PC-3 (cell line): Measurements from ENCODE around the gene FOLR1. TPM values are rescaled to one million over a fixed set of nuclear protein-coding genes. Genes with fewer than 3 reads are reported as not detected.
A peak's percentile ranks its signal among the peaks of the same experiment; 100 is the strongest.

ENCODE experiments used
- ATAC-seq: fragments of 200-7000 bp; cut with Tn5 transposase; 2 replicates; pipeline ENCODE4 v1.9.1; 2020; ENCODE audit warnings: mild to moderate bottlenecking, moderate library complexity
- BruUV-seq: library from RNA; stranded (reverse); fragments of 400-500 nt; replicated peaks from 2 replicates; lab custom pipeline; 2021; lab: Mats Ljungman, UMichigan
- CTCF ChIA-PET: fragments of 300-600 bp; sonication (Branson Sonifier 250); formaldehyde crosslinking; loops from one replicate; lab custom pipeline; 2022; ENCODE audit warnings: antibody characterized with exemption; lab: Charles Lee
- POLR2A ChIA-PET: fragments of 300-600 bp; sonication (Branson Sonifier 250); formaldehyde crosslinking; loops from one replicate; lab custom pipeline; 2022; ENCODE audit warnings: antibody characterized with exemption; ENCODE audit not compliant: unreplicated experiment; lab: Charles Lee
- DNase-seq: peaks from one replicate; pipeline ENCODE4 v3.0.0-alpha.2; 2015
- H2AFZ ChIP-seq: fragments of 300-600 bp; sonication (generic); 2 replicates; pipeline ENCODE4 v1.6.0; 2016; ENCODE audit warnings: antibody characterized with exemption, low read length
- H3F3A ChIP-seq: fragments of 300-600 bp; sonication (generic); one replicate; pipeline ENCODE4 v1.6.0; 2017; ENCODE audit warnings: antibody characterized with exemption, low read length, control low read depth, mild to moderate bottlenecking; ENCODE audit not compliant: unreplicated experiment
- H3K27ac ChIP-seq: fragments of 300-600 bp; sonication (generic); 2 replicates; pipeline ENCODE4 v1.5.1; 2016; ENCODE audit warnings: mild to moderate bottlenecking, low read length
- H3K27me3 ChIP-seq: fragments of 300-600 bp; sonication (generic); 2 replicates; pipeline ENCODE4 v1.6.1; 2016; ENCODE audit warnings: low read length, mixed read lengths
- H3K36me3 ChIP-seq: fragments of 300-600 bp; sonication (generic); 2 replicates; pipeline ENCODE4 v1.6.1; 2016; ENCODE audit warnings: low read depth, mixed run types, low read length, mixed read lengths
- H3K4me1 ChIP-seq: fragments of 300-600 bp; sonication (generic); 2 replicates; pipeline ENCODE4 v1.5.1; 2016; ENCODE audit warnings: low read length; ENCODE audit not compliant: insufficient read depth
- H3K4me2 ChIP-seq: fragments of 300-600 bp; sonication (generic); 2 replicates; pipeline ENCODE4 v1.6.0; 2016; ENCODE audit warnings: low read length
- H3K4me3 ChIP-seq: fragments of 300-600 bp; sonication (generic); 2 replicates; pipeline ENCODE4 v1.5.1; 2016; ENCODE audit warnings: mild to moderate bottlenecking, low read length, mixed read lengths
- H3K79me2 ChIP-seq: fragments of 300-600 bp; sonication (generic); 2 replicates; pipeline ENCODE4 v1.6.1; 2017; ENCODE audit warnings: low read length, mixed read lengths
- H3K9ac ChIP-seq: fragments of 300-600 bp; sonication (generic); 2 replicates; pipeline ENCODE4 v1.6.0; 2016; ENCODE audit warnings: mild to moderate bottlenecking, low read length
- H3K9me2 ChIP-seq: fragments of 300-600 bp; sonication (generic); replicated peaks from 2 replicates; pipeline ENCODE4 v1.6.1; 2016; ENCODE audit warnings: mixed run types, low read length, mixed read lengths
- H3K9me3 ChIP-seq: fragments of 300-600 bp; sonication (generic); 2 replicates; pipeline ENCODE4 v1.6.1; 2016; ENCODE audit warnings: low read length, mixed read lengths
- H4K20me1 ChIP-seq: fragments of 300-600 bp; sonication (generic); 2 replicates; pipeline ENCODE4 v1.6.1; 2016; ENCODE audit warnings: low read length, mixed read lengths
- EZH2 ChIP-seq: fragments of 300-600 bp; sonication (generic); IDR thresholded peaks from one replicate; pipeline ENCODE4 v1.6.1; 2017; ENCODE audit warnings: antibody characterized with exemption, mild to moderate bottlenecking, low read length; ENCODE audit not compliant: unreplicated experiment
- EZH2phosphoT487 ChIP-seq: fragments of 300-600 bp; sonication (generic); IDR thresholded peaks from 2 replicates; pipeline ENCODE4 v1.6.1; 2018; ENCODE audit warnings: mild to moderate bottlenecking, antibody characterized with exemption, low read length, borderline replicate concordance
- intact Hi-C: fragments of 100-400 bp; cut with micrococcal nuclease; formaldehyde crosslinking; loops from 2 replicates; pipeline ENCODE4 v1.9.0; 2023
- total RNA-seq: library from RNA; depleted of rRNA; stranded (reverse); fragments of >200 nt; gene quantifications from 2 replicates; pipeline ENCODE4 v1.2.3, GENCODE V29; 2014
- TF ChIP-seq, protein P1 (sequence below): fragments of 300-600 bp; sonication (generic); conservative IDR thresholded peaks from 2 replicates; pipeline ENCODE4 v1.5.1; 2017; ENCODE audit warnings: antibody characterized with exemption, low read depth, mild to moderate bottlenecking, low read length

The FOLR1 gene
- total RNA-seq, 1 experiment from 2014 or later: 0.36 TPM

DNA sequence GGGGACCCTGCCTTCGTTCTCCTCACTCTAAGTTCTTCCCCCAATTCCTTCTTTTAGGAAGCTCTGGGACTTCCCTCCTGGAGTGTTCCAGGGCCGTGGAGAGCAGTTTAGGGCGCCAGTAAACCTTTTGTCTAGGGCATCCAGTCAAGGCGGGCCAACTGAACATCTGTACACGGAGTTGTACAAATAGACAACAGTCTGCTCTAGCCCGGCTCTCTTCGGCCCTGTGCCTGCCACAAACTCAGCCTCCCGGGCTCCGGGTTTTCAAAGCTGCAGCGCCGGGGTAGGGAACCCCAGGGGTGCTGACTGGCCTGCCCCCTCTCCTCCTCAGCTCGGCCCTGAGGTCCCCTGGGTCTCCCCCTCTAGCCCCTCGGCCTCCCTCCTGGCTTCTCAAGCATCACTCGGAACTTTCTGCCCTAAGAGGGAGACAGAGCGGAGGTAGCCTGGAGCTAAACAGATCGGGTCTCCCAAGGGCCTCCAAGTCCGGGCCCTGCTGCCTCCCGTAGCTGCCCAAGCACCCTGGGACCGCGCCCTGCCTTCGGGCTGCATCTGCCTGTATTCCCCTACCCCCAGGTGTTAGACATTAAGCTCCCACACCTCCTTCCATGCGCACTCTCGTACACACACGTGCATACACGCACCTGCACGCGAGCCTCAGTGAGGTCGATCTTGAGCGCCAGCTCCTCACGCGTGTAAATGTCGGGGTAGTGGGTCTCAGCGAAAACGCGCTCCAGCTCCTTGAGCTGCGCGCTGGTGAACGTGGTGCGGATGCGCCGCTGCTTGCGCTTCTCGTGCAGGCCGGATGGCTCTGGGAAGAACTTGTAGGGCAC, 48.7 kb downstream of the FOLR1 start:
- Histone ChIP-seq H3K4me3 (no peak overlapping the region; the same call in 1 of the 2 replicates), H3K9me3 (no peaks in the 10 kb centered on the region), H3K4me2 (peak overlapping the region; percentile 71), H3K36me3 (peaks cover 5% of the 10 kb centered on the region), H3K27ac (no peak overlapping the region), H3K9ac (no peak overlapping the region), H3F3A (peaks cover 8% of the 10 kb centered on the region), H3K9me2 (no peaks in the 10 kb centered on the region), H3K27me3 (peaks cover 11% of the 10 kb centered on the region), H3K79me2 (no peaks in the 10 kb centered on the region), H4K20me1 (no peaks in the 10 kb centered on the region), H3K4me1 (peaks cover 9% of the 10 kb centered on the region), H2AFZ (peak overlapping the region; percentile 74)
- ChIA-PET CTCF (no interaction called here), POLR2A (no interaction called here)
- no peak for DNase-seq
- BruUV-seq: no TSS peak
- intact Hi-C loops: no loop called here
- TF ChIP-seq EZH2 (no peak), EZH2phosphoT487 (no peak)
- TF ChIP-seq, protein P1, sequence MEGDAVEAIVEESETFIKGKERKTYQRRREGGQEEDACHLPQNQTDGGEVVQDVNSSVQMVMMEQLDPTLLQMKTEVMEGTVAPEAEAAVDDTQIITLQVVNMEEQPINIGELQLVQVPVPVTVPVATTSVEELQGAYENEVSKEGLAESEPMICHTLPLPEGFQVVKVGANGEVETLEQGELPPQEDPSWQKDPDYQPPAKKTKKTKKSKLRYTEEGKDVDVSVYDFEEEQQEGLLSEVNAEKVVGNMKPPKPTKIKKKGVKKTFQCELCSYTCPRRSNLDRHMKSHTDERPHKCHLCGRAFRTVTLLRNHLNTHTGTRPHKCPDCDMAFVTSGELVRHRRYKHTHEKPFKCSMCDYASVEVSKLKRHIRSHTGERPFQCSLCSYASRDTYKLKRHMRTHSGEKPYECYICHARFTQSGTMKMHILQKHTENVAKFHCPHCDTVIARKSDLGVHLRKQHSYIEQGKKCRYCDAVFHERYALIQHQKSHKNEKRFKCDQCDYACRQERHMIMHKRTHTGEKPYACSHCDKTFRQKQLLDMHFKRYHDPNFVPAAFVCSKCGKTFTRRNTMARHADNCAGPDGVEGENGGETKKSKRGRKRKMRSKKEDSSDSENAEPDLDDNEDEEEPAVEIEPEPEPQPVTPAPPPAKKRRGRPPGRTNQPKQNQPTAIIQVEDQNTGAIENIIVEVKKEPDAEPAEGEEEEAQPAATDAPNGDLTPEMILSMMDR: no peak
- ATAC-seq: peak; percentile 4; the same call in 1 of the 2 replicates

DNA sequence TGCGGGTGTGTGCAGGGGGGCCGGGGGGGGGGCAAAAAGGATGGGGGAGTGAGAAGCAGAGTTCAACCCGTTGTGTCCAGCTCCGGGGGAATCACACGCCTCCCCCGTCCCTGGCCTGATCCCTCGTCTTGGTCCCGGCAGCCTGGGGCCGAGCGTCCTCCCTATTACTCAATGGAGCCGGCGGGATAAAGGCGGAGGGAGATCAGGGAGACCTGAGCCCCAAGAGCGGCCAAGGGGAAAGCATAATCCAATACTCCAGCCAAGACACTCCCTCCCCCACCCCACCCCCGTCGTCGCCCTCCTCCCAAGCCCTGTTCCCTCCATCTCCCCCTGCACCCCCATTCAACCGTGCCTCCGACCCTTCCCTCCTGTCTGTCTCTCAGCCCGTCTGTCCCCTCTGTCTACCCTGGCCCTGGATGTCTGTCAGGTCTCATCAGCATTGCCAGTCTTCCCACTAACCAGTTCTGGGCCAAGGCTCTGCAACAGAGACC, 49.4 kb downstream of the FOLR1 start:
- H3K27ac ChIP-seq: no peak overlapping the region
- ChIA-PET CTCF (no interaction called here), POLR2A (no interaction called here)
- H4K20me1 ChIP-seq: no peaks in the 10 kb centered on the region
- peaks cover 5% of the 10 kb centered on the region for H3K36me3 ChIP-seq
- H3F3A ChIP-seq: peaks cover 3% of the 10 kb centered on the region
- peaks cover 9% of the 10 kb centered on the region for H3K4me1 ChIP-seq
- no peaks in the 10 kb centered on the region for H3K79me2 ChIP-seq
- TF ChIP-seq EZH2phosphoT487 (no peak), EZH2 (no peak)
- TF ChIP-seq, protein P1: no peak
- DNase-seq (no peak), ATAC-seq (no peak)
- peaks cover 18% of the 10 kb centered on the region for H3K27me3 ChIP-seq
- intact Hi-C loops: no loop called here
- no peak overlapping the region for H3K9ac ChIP-seq
- no peak overlapping the region for H3K4me3 ChIP-seq
- no peaks in the 10 kb centered on the region for H3K9me3 ChIP-seq
- no TSS peak for BruUV-seq
- H3K4me2 ChIP-seq: no peak overlapping the region
- no peak overlapping the region for H2AFZ ChIP-seq
- no peaks in the 10 kb centered on the region for H3K9me2 ChIP-seq

DNA sequence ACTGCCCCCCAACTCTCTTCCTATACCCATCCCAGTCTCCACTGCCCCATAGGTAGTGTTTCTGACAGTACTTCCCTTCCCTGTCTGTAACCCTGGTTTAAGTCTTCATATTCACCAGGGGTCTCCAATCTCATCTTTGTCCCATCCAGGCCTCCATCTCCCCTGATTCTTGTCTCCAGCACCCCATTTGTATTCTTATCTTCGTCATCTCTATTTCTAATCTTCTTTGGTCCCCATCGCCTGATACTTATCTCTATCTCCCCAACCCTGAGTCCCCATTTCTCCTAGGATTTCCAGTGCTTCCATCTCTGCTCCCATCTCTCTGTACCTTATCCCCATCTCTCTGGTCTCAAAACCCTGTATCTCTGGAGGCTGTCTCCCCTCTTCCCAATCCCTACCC, 50.2 kb downstream of the FOLR1 start:
- Histone ChIP-seq H3F3A (no peaks in the 10 kb centered on the region), H4K20me1 (no peaks in the 10 kb centered on the region), H3K9me3 (no peaks in the 10 kb centered on the region), H3K4me2 (no peak overlapping the region), H3K27ac (no peak overlapping the region), H3K27me3 (peaks cover 22% of the 10 kb centered on the region), H3K79me2 (no peaks in the 10 kb centered on the region), H3K4me3 (no peak overlapping the region), H3K36me3 (peaks cover 5% of the 10 kb centered on the region), H2AFZ (no peak overlapping the region), H3K9me2 (no peaks in the 10 kb centered on the region), H3K9ac (no peak overlapping the region), H3K4me1 (peaks cover 9% of the 10 kb centered on the region)
- no TSS peak for BruUV-seq
- TF ChIP-seq EZH2 (no peak), EZH2phosphoT487 (no peak)
- TF ChIP-seq, protein P1: no peak
- ATAC-seq (no peak), DNase-seq (no peak)
- ChIA-PET POLR2A (no interaction called here), CTCF (no interaction called here)
- intact Hi-C loops: no loop called here
